HEK293T (cell line): ENCODE data around the gene EVI5L.

Source experiments
- CTCF ChIA-PET: fragments of 350-600 bp; formaldehyde crosslinking; extraction: SDS; loops from one replicate; lab custom pipeline; 2021; ENCODE audit warnings: antibody characterized with exemption, inconsistent platforms; lab: Yijun Ruan, JAX
- POLR2A ChIA-PET: fragments of 350-600 bp; formaldehyde crosslinking; extraction: SDS; loops from one replicate; lab custom pipeline; 2020; ENCODE audit warnings: antibody characterized with exemption, inconsistent platforms; lab: Yijun Ruan, JAX
- DNase-seq: peaks from one replicate; pipeline ENCODE4 v3.0.0; 2012; ENCODE audit warnings: mixed read lengths; ENCODE audit errors: extremely low spot score
- ARNT ChIP-seq: fragments of 450-650 bp; IDR thresholded peaks from 2 replicates; pipeline ENCODE4 v1.6.1; 2017; ENCODE audit warnings: mild to moderate bottlenecking
- BHLHE40 ChIP-seq: fragments of 450-650 bp; IDR thresholded peaks from 2 replicates; pipeline ENCODE4 v1.6.1; 2016; ENCODE audit warnings: mild to moderate bottlenecking, moderate library complexity, borderline replicate concordance
- CTBP1 ChIP-seq: fragments of 450-650 bp; IDR thresholded peaks from 2 replicates; pipeline ENCODE4 v1.6.1; 2016; ENCODE audit warnings: borderline replicate concordance
- ELF4 ChIP-seq: fragments of 450-650 bp; IDR thresholded peaks from 2 replicates; pipeline ENCODE4 v1.6.1; 2017; ENCODE audit warnings: antibody characterized with exemption
- FOXA1 ChIP-seq: fragments of 450-650 bp; IDR thresholded peaks from 2 replicates; pipeline ENCODE4 v1.6.1; 2016; ENCODE audit warnings: mild to moderate bottlenecking
- FOXK2 ChIP-seq: fragments of 450-650 bp; IDR thresholded peaks from 2 replicates; pipeline ENCODE4 v1.6.1; 2016; ENCODE audit warnings: mild to moderate bottlenecking
- FOXM1 ChIP-seq: fragments of 450-650 bp; IDR thresholded peaks from 2 replicates; pipeline ENCODE4 v1.6.1; 2017; ENCODE audit warnings: mild to moderate bottlenecking, borderline replicate concordance
- HDGF ChIP-seq: fragments of 450-650 bp; IDR thresholded peaks from 2 replicates; pipeline ENCODE4 v1.6.1; 2017; ENCODE audit warnings: antibody characterized with exemption, borderline replicate concordance
- L3MBTL2 ChIP-seq: fragments of 450-650 bp; conservative IDR thresholded peaks from 2 replicates; pipeline ENCODE4 v1.6.1; 2016; ENCODE audit warnings: mild to moderate bottlenecking
- LEF1 ChIP-seq: fragments of 450-650 bp; IDR thresholded peaks from 2 replicates; pipeline ENCODE4 v1.6.1; 2017; ENCODE audit warnings: mild to moderate bottlenecking, borderline replicate concordance
- NFRKB ChIP-seq: fragments of 450-650 bp; IDR thresholded peaks from 2 replicates; pipeline ENCODE4 v1.6.1; 2016; ENCODE audit warnings: mild to moderate bottlenecking, moderate library complexity
- SP1 ChIP-seq: fragments of 450-650 bp; IDR thresholded peaks from 2 replicates; pipeline ENCODE4 v1.6.1; 2017
- SUZ12 ChIP-seq: fragments of 450-650 bp; IDR thresholded peaks from 2 replicates; pipeline ENCODE4 v1.6.1; 2016; ENCODE audit warnings: mild to moderate bottlenecking
- TARDBP ChIP-seq: fragments of 450-650 bp; IDR thresholded peaks from 2 replicates; pipeline ENCODE4 v1.6.1; 2016
- ZNF384 ChIP-seq: fragments of 450-650 bp; IDR thresholded peaks from 2 replicates; pipeline ENCODE4 v1.6.1; 2016
- TF ChIP-seq, protein P1 (sequence below): fragments of 450-650 bp; IDR thresholded peaks from 2 replicates; pipeline ENCODE4 v1.6.1; 2016

Gene EVI5L

DNA sequence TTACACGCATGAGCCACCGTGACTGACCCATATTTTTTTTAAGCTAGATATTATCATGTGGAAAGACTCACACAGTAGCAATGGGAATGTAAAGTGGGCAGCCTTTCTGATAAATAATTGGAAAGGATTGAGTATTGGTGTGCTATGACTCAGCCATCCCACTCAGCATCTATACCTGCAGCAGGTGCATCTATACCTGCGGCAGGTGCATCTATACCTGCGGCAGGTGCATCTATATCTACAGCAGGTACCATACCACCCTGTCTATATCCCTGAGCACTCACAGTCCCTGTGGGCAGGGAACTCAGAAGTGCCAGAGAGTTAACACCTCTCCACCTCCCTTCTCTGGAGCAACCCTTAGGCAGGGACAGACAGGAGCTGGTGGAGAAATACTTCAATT, 53.1 kb downstream of the EVI5L start:
- no peak for DNase-seq
- POLR2A ChIA-PET = interaction anchor here (0.8 to 1.1 kb wide), 2 partner anchors 15 to 17 kb away, joined by 3 read pairs; no protein-coding TSS in a partner anchor
- peak; percentile 13; the same call in 1 of the 2 replicates for TF ChIP-seq CTBP1
- TF ChIP-seq ARNT = no peak
- CTCF ChIA-PET = interaction anchor here (0.7 to 2.5 kb wide), 2 partner anchors 14 to 26 kb away, joined by 3 to 10 read pairs; no protein-coding TSS in a partner anchor

DNA sequence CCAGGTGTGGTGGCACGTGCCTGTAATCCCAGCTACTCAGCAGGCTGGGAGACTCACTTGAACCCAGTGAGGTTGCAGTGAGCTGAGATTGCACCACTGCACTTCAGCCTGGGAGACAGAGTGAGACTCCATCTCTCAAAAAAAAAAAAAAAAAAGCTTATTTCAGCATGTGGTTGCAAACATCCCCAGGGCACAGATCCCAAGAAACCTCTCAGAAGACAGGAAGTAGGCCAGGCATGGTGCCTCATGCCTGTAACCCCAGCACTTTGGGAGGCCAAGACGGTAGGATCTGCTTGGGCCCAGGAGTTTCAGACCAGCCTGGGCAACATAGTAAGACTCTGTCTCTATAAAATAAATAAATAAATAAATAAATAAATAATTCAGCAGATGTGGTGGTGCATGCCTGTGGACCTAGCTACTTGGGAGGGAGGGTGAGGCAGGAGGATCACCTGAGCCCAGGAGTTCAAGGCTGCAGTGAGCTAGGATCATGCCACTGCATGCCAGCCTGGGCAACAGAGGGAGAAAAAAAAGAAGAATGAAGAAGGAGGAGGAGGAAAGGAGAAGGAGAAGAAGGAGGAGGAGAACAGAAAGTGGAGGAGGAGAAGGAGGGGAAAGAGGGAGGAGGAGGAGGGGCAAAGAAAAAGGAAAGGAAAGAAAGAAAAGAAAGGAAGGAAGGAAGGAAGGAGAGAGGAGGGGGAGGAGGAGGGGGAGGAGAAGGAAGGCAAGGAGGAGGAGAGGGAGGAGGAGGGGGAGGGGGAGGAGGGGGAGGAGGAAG, 54.0 kb downstream of the EVI5L start:
- CTCF ChIA-PET = interaction anchor here (0.7 to 2.5 kb wide), 2 partner anchors 15 to 25 kb away, joined by 3 to 10 read pairs; no protein-coding TSS in a partner anchor
- no peak for DNase-seq
- TF ChIP-seq, protein P1, sequence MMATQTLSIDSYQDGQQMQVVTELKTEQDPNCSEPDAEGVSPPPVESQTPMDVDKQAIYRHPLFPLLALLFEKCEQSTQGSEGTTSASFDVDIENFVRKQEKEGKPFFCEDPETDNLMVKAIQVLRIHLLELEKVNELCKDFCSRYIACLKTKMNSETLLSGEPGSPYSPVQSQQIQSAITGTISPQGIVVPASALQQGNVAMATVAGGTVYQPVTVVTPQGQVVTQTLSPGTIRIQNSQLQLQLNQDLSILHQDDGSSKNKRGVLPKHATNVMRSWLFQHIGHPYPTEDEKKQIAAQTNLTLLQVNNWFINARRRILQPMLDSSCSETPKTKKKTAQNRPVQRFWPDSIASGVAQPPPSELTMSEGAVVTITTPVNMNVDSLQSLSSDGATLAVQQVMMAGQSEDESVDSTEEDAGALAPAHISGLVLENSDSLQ = no peak
- no peak for TF ChIP-seq ZNF384
- TF ChIP-seq ARNT = no peak
- no peak for TF ChIP-seq FOXK2
- no peak for TF ChIP-seq NFRKB
- TF ChIP-seq L3MBTL2 = no peak
- TF ChIP-seq HDGF = no peak
- TF ChIP-seq FOXA1 = no peak
- no peak for TF ChIP-seq FOXM1
- no peak for TF ChIP-seq SP1
- TF ChIP-seq ELF4 = no peak
- no peak for TF ChIP-seq LEF1
- TF ChIP-seq BHLHE40 = no peak
- TF ChIP-seq CTBP1 = no peak
- TF ChIP-seq TARDBP = no peak
- TF ChIP-seq SUZ12 = no peak
- POLR2A ChIA-PET = interaction anchor here (0.8 to 1.1 kb wide), 3 partner anchors 15 to 20 kb away, joined by 3 read pairs; partner anchors contain the start of gene MAP2K7

DNA sequence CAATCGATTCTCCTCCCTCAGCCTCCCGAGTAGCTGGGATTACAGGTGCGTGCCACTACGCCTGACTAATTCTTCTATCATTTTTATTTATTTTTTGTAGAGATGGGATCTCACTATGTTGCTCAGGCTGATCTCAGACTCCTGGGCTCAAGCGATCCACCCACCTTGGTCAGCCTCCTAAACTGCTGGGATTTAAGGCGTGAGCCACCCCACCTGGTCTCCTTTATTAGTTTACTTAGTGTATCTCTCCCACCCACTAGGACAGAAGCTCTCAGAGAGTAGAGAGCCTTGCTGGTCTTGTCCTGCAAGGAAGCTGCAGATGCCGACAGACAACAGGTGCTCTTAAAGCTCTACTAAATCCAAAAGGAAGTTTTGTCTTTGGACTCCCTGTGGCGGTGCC, 55.8 kb downstream of the EVI5L start:
- DNase-seq = no peak
- TF ChIP-seq FOXM1 = no peak
- ChIA-PET CTCF (no interaction called here), POLR2A (interaction anchor here (0.7 to 1.4 kb wide), 2 partner anchors 15 to 16 kb away, joined by 3 to 6 read pairs; no protein-coding TSS in a partner anchor)

DNA sequence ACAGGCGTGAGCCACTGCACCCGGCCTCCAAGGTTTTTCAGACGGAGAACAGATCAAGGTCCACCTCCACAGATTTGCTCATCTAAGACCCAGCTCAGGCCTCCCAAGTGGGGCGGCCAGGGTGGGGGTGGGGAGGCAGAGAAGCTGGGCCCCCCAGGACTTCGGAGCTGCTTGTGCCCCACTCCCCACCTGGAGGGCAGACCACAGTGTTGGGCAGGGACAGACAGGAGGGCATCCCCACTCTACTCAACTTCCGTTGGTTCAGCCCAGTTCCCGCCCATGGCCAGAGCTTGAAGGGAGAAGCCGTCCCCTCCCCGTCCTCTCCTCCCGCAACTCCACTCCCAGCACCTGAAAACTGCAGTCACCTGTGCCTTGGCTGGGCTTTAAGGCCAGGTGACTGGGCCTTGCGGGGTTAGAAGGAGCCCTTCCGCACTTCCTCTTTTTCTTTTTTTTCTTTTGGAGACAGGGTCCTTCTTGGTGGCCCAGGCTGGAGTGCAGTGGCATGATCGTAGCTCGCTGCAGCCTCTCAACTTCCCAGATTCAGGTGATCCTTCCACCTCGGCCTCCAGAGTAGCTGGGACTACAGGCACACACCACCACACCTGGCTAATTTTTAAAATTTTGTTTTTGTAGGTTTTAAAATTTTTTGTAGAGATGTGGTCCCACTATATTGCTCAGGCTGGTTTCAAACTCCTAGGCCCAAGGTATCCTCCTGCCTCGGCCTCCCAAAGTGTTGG, 57.6 kb downstream of the EVI5L start:
- ChIA-PET CTCF (interaction anchor here (1.3 kb wide), 1 partner anchor 18 kb away, joined by 5 read pairs; no protein-coding TSS in a partner anchor), POLR2A (interaction anchor here (0.6 to 2.7 kb wide), 10 partner anchors 11 to 57 kb away, joined by 3 to 14 read pairs (median 6); partner anchors contain the start of genes MAP2K7 and SNAPC2)
- TF ChIP-seq TARDBP (no peak), ELF4 (no peak), FOXM1 (no peak), FOXK2 (no peak), NFRKB (no peak), SUZ12 (no peak), CTBP1 (no peak), HDGF (no peak), ARNT (no peak), LEF1 (no peak), SP1 (no peak), FOXA1 (no peak)
- TF ChIP-seq, protein P1 = no peak
- no peak for DNase-seq

DNA sequence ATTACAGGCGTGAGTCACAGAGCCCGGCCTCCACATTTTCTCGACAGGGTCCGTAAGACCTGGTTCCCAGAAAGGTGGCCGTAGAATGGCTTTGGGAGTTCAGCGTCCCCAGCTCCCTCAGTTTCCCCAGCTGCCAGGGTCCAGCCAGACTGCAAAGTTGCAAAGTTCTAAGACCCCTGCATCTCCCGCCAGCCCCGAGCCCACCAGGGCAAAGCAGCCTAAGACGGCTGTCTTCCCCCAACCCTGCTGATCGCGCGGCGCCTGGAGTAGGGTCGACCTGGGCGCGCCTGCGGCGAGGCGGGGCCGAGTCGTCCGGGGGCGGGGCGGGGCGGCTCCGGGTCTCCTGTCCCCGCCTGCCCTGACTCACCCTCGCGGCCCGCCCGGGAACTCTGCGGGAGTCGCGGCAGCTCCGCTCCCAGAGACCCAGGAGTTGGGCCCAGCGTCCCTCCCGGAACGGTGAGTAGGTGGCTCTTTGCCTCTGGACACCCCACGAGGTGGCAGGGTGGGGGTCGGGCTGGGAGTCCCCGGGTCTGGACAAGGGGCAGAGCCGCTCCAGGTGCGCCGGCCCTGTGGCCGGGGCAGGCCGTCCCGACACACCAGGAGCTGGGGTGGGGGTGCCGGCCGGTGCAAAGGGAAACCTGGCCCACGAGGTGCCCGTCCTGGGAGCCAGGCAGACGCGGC, 58.3 kb downstream of the EVI5L start, which contains the start of gene LRRC8E:
LRRC8E (plus strand) TSS at position 366 of the 681 bp plus-strand sequence. CDS start 7,094 bp downstream, outside the sequence.
- TF ChIP-seq ELF4 (no peak), ZNF384 (no peak), ARNT (no peak), FOXK2 (no peak), LEF1 (no peak), SP1 (no peak), TARDBP (no peak), HDGF (no peak), FOXM1 (no peak), SUZ12 (no peak), L3MBTL2 (no peak), FOXA1 (no peak)
- ChIA-PET CTCF (interaction anchor here (1.3 kb wide), 1 partner anchor 19 kb away, joined by 5 read pairs; no protein-coding TSS in a partner anchor), POLR2A (interaction anchor here (0.6 to 2.7 kb wide), 11 partner anchors 10 to 56 kb away, joined by 3 to 14 read pairs (median 6); partner anchors contain the start of genes MAP2K7 and SNAPC2)
- peak; percentile 80 for DNase-seq
